ENCODE data around the gene RHEBL1. TPM values are rescaled to one million over a fixed set of nuclear protein-coding genes. Genes with fewer than 3 reads are reported as not detected.

RHEBL1 gene
- total and polyA plus RNA-seq, 2 experiments from 2014 or later: 0.65 to 0.86 TPM

GRCh38 chr12:49084438-49084837 lies 14.7 kb upstream of the RHEBL1 start:
- 95 to 96% methylated on average over 3 of the region's 3 CpGs for WGBS, 2 experiments (ENCODE audit: low coverage in 1 of 2, low lambda C conversion rate in 2 of 2, missing lambda C conversion rate in 2 of 2)
- no peaks in the 10 kb centered on the region for H3K36me3 ChIP-seq (ENCODE audit: low read depth)
- TF ChIP-seq EZH2 (IDR thresholded peaks at IDR 0.05; ENCODE audit: insufficient read depth, poor library complexity, severe bottlenecking) (no peak), EZH2phosphoT487 (IDR thresholded peaks at IDR 0.05; ENCODE audit: insufficient read depth, low read depth) (no peak)
- in situ Hi-C loops (cut with MboI): no loop called here
- 0 out of 2 replicates have a peak, but pooled peaks cover 9% of the 10 kb centered on the region for H3K4me1 ChIP-seq (ENCODE audit: insufficient read depth)
- no peak overlapping the region for H3K4me3 ChIP-seq
- no peaks in the 10 kb centered on the region for H4K20me1 ChIP-seq (ENCODE audit: insufficient read depth)
- H3K27ac ChIP-seq: no peak overlapping the region
- H3K9me3 ChIP-seq (ENCODE audit: low read depth): no peaks in the 10 kb centered on the region
- no peaks in the 10 kb centered on the region for H3K27me3 ChIP-seq (replicated peaks; ENCODE audit: insufficient read depth)
- no peak overlapping the region for H2AFZ ChIP-seq
- peaks cover 13% of the 10 kb centered on the region; the same call in 1 of the 2 replicates for H3F3A ChIP-seq (ENCODE audit: insufficient read depth)
- no peak for DNase-seq
- H3K4me2 ChIP-seq (ENCODE audit: unreplicated experiment): no peak overlapping the region
- no peaks in the 10 kb centered on the region for H3K9me2 ChIP-seq (ENCODE audit: insufficient read depth)
- no peak overlapping the region for H3K9ac ChIP-seq
- no peaks in the 10 kb centered on the region for H3K79me2 ChIP-seq (ENCODE audit: insufficient read depth)

GRCh38 chr12:49079793-49080192 lies 10.0 kb upstream of the RHEBL1 start:
- H3K27ac ChIP-seq: no peak overlapping the region
- no peaks in the 10 kb centered on the region for H3K79me2 ChIP-seq (ENCODE audit: insufficient read depth)
- in situ Hi-C loops (cut with MboI): no loop called here
- no peaks in the 10 kb centered on the region for H3K36me3 ChIP-seq (ENCODE audit: low read depth)
- no peaks in the 10 kb centered on the region for H3K9me3 ChIP-seq (ENCODE audit: low read depth)
- 52 to 63% methylated on average over 1 of the region's 1 CpG for WGBS, 2 experiments (ENCODE audit: low coverage in 1 of 2, low lambda C conversion rate in 2 of 2, missing lambda C conversion rate in 2 of 2)
- H3K9ac ChIP-seq: no peak overlapping the region
- no peak overlapping the region for H2AFZ ChIP-seq
- H3K9me2 ChIP-seq (ENCODE audit: insufficient read depth): no peaks in the 10 kb centered on the region
- H3K4me3 ChIP-seq: no peak overlapping the region
- no peak for DNase-seq
- no peaks in the 10 kb centered on the region for H3K4me1 ChIP-seq (ENCODE audit: insufficient read depth)
- H3F3A ChIP-seq (ENCODE audit: insufficient read depth): no peaks in the 10 kb centered on the region
- no peaks in the 10 kb centered on the region for H3K27me3 ChIP-seq (replicated peaks; ENCODE audit: insufficient read depth)
- H4K20me1 ChIP-seq (ENCODE audit: insufficient read depth): no peaks in the 10 kb centered on the region
- H3K4me2 ChIP-seq (ENCODE audit: unreplicated experiment): no peak overlapping the region
- TF ChIP-seq EZH2phosphoT487 (IDR thresholded peaks at IDR 0.05; ENCODE audit: insufficient read depth, low read depth): no peak
- TF ChIP-seq EZH2 (IDR thresholded peaks at IDR 0.05; ENCODE audit: insufficient read depth, poor library complexity, severe bottlenecking): no peak

GRCh38 chr12:49070971-49071370 lies 1.2 kb upstream of the RHEBL1 start:
- no peaks in the 10 kb centered on the region for H3K4me1 ChIP-seq (ENCODE audit: insufficient read depth)
- no peak for TF ChIP-seq EZH2 (IDR thresholded peaks at IDR 0.05; ENCODE audit: insufficient read depth, poor library complexity, severe bottlenecking)
- TF ChIP-seq EZH2phosphoT487 (IDR thresholded peaks at IDR 0.05; ENCODE audit: insufficient read depth, low read depth): no peak
- no peak for DNase-seq

GRCh38 chr12:49068879-49069506 lies 786 bp downstream of the RHEBL1 start:
- Histone ChIP-seq H3K4me2 (ENCODE audit: unreplicated experiment) (peak overlapping the region; percentile 86), H3K4me1 (ENCODE audit: insufficient read depth) (no peaks in the 10 kb centered on the region), H4K20me1 (ENCODE audit: insufficient read depth) (no peaks in the 10 kb centered on the region), H3F3A (ENCODE audit: insufficient read depth) (no peaks in the 10 kb centered on the region), H3K27me3 (replicated peaks; ENCODE audit: insufficient read depth) (no peaks in the 10 kb centered on the region), H3K9me2 (ENCODE audit: insufficient read depth) (no peaks in the 10 kb centered on the region), H3K36me3 (ENCODE audit: low read depth) (no peaks in the 10 kb centered on the region), H3K9me3 (ENCODE audit: low read depth) (no peaks in the 10 kb centered on the region), H3K79me2 (ENCODE audit: insufficient read depth) (no peaks in the 10 kb centered on the region), H3K4me3 (peak overlapping the region; percentile 85), H3K9ac (peak overlapping the region; percentile 81), H2AFZ (peak overlapping the region; percentile 96), H3K27ac (peak overlapping the region; percentile 64; the same call in 1 of the 2 replicates)
- in situ Hi-C loops (cut with MboI): no loop called here
- TF ChIP-seq EZH2 (IDR thresholded peaks at IDR 0.05; ENCODE audit: insufficient read depth, poor library complexity, severe bottlenecking) (no peak), EZH2phosphoT487 (IDR thresholded peaks at IDR 0.05; ENCODE audit: insufficient read depth, low read depth) (no peak)
- DNase-seq: no peak
- WGBS, 2 experiments (ENCODE audit: low coverage in 1 of 2, low lambda C conversion rate in 2 of 2, missing lambda C conversion rate in 2 of 2): 15 to 17% methylated on average over 21 of the region's 21 CpGs

More at GRCh38 chr12:49070971-49071370, 1.2 kb upstream of the RHEBL1 start:
- H3K4me2 ChIP-seq (ENCODE audit: unreplicated experiment): no peak overlapping the region
- no peaks in the 10 kb centered on the region for H4K20me1 ChIP-seq (ENCODE audit: insufficient read depth)
- H3K4me3 ChIP-seq: no peak overlapping the region
- no peaks in the 10 kb centered on the region for H3K36me3 ChIP-seq (ENCODE audit: low read depth)
- H3K79me2 ChIP-seq (ENCODE audit: insufficient read depth): no peaks in the 10 kb centered on the region
- 79 to 83% methylated on average over 11 of the region's 11 CpGs for WGBS, 2 experiments (ENCODE audit: low coverage in 1 of 2, low lambda C conversion rate in 2 of 2, missing lambda C conversion rate in 2 of 2)
- no peak overlapping the region for H3K27ac ChIP-seq
- no peaks in the 10 kb centered on the region for H3K9me2 ChIP-seq (ENCODE audit: insufficient read depth)
- H3K9ac ChIP-seq: no peak overlapping the region
- in situ Hi-C loops (cut with MboI): no loop called here
- H2AFZ ChIP-seq: no peak overlapping the region
- no peaks in the 10 kb centered on the region for H3K27me3 ChIP-seq (replicated peaks; ENCODE audit: insufficient read depth)
- no peaks in the 10 kb centered on the region for H3K9me3 ChIP-seq (ENCODE audit: low read depth)
- H3F3A ChIP-seq (ENCODE audit: insufficient read depth): no peaks in the 10 kb centered on the region

All from GM23248 (cell line).